IPS DF 19.7 (cell line): ENCODE measurements around the gene PKN2.

ENCODE experiments used
- DNase-seq: peaks from one replicate; pipeline ENCODE4 v3.0.0-alpha.2; 2013; ENCODE audit warnings: low read depth, low spot score

Gene PKN2

DNA sequence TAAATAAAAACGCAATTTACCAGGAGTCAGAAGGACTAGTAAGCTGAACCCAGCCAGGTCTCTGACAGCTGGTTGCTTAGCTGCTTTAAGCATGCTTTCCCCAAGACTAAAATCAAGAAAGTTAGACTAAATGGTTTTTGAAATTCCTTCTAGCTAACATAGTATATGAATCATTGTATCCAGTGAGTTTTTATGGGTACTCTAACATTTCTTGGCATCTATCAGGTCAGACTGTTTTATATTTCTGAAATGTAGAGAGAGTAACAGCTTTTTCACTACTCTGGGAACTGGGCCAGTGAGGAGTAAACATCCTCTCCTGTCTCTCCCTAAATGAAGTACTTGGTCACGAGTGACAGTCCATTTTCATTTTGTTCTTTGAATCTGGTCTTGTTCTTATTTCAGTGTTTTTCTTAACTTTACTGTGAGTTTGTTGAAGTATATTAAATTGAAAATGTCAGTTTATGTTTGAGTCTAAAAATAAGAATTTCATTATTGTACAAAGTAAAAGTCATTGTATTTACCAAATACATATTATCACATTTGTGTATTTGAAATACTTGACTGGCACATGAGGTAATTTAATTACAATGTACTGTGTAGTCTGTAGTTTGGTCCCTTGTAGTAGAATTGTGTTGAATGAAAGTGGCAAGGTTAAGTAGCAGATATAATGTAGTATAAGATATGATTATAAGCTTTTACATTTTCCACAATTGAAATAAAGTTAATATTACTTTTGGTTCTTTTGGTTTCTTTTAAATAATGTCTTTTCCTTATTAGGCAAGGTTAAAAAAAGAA, 47.6 kb downstream of the PKN2 start:
- DNase-seq = no peak

GRCh38 chr1:88735382-88735781, 51.3 kb downstream of the PKN2 start:
- no peak for DNase-seq

GRCh38 chr1:88735909-88736308, 51.8 kb downstream of the PKN2 start:
- DNase-seq = no peak

GRCh38 chr1:88736633-88737248, 52.7 kb downstream of the PKN2 start:
- peak; percentile 28 for DNase-seq

DNA sequence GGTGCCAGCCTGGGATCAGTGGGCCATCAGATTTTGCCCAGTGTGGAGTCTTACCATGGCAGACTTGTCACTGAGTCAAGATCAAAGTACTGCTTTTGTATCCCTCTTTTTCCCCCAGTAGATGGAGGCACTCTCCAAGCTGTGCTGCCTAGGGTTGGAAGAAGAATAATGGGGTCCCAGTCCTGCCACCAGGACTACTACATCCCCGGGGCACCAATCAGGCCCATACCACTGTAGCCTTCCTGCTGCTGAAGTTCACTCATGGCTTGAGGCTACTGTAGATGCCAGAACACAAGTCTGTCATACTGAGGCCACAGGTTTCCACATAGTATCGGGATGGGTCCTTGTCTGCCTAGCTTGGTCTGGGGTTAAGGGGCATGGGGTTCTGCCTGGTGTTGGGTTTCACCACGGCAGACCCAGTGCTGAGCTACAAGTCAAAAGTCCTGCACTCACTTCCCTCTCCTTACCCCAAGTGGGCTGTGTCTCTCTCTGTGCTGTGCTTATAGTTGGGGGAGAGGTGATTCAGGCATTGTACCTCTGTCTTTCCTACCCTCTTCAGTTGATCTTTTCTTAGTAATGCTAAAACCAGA, 53.4 kb downstream of the PKN2 start:
- no peak for DNase-seq

- no peak for DNase-seq
Observed at GRCh38 chr1:88740784-88741183, 56.7 kb downstream of the PKN2 start.

- DNase-seq = no peak
Observed at GRCh38 chr1:88741413-88741812, 57.3 kb downstream of the PKN2 start.

DNA sequence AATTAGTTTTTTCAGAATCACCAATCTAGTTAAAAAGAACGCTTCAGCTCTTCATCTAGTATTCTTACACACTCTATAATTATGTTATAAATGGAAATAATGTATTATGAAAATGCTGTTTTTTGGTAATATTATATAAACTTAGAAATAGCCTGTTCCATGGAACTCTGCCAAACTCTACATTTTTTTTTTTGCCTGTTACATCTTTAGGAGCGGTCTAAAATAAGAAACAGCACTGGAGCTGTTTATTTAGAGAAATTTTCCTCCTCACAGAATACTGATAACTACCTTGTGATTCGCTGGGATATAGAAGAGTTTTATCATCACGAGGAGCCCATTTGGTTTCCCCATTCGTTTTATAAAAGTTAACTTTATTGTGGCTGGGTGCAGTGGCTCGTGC, 58.5 kb downstream of the PKN2 start:
- DNase-seq = no peak

DNA sequence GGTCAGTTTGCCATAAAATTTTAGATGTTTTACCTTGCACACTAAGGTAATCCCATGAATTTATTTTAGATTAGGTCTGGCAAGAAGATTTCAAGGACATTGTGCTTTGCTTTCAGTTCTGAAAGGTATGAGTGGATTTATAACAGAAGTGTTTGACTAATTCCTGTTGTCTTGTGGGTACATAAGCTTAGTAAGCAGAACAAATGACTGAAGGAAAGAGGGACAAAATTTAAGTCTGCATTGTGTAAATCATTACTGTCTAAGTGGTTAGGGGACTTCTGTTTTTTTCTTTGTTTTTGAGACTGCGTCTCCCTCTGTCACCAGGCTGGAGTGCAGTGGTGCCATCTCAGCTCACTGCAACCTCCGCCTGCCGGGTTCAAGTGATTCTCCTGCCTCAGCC, 60.1 kb downstream of the PKN2 start:
- DNase-seq = no peak

GRCh38 chr1:88746916-88747315, 62.8 kb downstream of the PKN2 start:
- DNase-seq = no peak

- DNase-seq = no peak
Observed at GRCh38 chr1:88751714-88752113, 67.6 kb downstream of the PKN2 start.

DNA sequence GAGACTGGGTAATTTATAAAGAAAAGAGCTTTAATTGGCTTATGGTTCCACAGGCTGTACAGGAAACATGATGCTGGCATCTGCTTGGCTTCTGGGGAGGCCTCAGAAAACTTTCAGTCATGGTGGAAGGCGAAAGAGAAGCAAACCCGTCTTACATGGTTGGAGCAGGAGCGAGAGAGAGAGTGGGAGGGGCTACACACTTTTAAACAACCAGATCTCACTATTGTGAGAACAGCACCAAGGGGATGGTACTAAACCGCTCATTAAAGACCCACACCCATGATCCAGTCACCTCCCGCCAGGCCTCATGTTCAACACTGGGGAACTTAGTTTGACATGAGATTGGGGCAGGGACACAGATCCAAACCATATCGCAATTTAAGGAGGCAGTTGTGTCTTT, 69.4 kb downstream of the PKN2 start:
- DNase-seq = no peak

GRCh38 chr1:88763649-88764406, 79.8 kb downstream of the PKN2 start:
- no peak for DNase-seq

GRCh38 chr1:88768187-88768586, 84.1 kb downstream of the PKN2 start:
- no peak for DNase-seq

DNA sequence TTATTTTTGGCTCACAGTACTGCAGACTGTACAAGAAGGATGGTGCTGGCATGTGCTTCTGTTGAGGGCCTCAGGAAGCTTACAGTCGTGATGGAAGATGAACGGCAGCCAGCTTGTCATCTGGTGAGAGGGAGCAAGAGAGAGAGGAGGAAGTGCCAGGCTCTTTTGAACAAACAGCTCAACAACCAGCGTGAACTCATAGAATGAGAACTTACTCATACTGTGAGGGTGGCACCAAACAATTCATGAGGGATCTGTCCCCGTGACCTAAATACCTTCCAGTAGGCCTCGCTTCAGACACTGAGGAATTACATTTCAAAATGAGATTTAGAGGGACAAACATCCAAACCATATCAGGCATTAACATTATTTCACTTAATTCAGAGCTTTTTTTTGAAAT, 84.7 kb downstream of the PKN2 start:
- DNase-seq = no peak

DNA sequence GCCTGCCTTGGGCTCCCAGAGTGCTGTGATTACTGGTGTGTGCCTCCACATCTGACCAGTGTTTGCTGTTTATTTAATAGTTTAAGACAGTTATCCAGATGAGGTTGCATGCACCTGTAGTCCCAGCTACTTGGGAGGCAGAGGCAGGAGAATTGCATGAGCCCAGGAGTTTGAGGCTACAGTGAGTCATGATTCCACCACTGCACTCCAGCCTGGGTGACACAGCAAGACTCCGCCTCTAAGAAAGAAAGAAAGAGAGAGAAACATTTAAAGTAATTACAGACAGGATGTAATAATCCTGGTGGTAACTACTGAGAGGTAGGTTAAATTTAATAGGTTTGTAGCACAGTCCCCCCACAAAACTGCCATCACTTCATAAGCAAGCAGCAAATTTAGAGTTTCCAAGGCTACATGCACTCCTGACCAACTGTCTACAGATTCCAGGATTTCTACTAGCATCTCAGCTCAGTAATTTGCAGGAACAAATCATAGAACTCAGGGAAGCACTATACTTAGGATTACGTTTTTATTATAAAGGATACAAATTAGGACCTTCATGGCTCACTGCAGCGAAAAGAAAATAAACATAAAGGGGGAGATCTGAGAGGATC, 89.6 kb downstream of the PKN2 start:
- DNase-seq = no peak

GRCh38 chr1:88774151-88774556, 90.1 kb downstream of the PKN2 start:
- peak; percentile 74 for DNase-seq

DNA sequence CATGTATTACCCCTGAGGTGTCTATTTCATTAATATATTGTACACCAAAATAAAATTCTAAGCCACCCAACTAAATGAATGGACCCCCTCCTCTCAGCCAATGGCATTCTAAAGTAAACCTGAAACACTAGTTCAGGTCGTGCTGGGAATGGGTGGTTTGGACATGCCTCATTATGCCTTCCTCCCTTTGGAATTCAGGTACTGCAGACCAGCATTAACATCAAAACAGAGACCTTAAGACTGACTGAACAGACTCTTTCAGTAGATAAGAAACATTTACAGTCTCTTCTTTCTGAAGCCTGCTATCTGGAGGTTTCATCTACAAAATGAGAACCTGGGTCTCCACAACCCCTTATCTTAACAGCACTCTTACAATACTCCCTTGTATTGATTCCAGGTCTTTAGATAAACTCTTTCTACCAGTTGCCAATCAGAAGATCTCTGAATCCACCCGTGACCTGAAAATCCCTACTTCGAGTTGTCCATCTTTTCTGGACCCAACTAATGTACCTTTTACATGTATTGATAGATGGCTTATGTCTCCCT, 93.6 kb downstream of the PKN2 start:
- DNase-seq = peak; percentile 71

DNA sequence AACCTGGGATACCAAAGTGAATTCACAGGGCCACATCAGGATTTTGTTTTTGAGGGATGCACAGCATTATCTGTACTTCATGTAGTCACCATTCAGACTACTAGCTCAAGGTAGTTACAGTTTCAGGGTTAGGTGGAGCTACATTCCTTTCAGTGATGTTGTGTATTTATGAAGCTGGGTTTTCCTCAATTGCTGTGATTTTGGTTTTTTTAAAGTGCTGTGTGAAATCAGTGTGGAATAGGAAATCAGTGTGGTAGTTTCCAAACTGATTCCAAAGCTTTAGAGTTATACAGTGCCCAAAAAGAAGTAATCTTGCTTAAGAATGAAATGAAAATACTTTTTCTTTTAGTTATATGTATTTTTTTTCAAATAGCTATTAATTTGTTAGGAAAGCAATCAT, 95.8 kb downstream of the PKN2 start:
- no peak for DNase-seq

DNA sequence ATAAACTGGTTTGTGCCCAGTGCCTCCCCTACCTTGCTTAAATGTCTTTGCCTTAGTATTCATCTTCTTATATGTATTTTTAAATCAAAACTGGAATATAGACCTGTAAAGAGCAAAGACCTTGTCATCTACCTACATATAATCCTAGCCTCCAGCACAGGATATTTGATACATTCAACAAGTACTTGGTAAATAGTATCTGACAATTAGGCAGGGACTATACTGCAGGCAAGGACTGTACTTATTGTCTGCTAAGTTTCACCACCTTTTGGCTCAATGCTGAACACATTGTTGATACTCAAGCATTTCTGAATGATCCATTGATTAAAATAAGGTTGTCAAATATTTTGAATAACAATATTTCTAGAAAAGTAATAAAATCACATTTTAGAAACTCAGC, 96.4 kb downstream of the PKN2 start:
- no peak for DNase-seq

GRCh38 chr1:88783145-88783544, 99.1 kb downstream of the PKN2 start:
- no peak for DNase-seq

DNA sequence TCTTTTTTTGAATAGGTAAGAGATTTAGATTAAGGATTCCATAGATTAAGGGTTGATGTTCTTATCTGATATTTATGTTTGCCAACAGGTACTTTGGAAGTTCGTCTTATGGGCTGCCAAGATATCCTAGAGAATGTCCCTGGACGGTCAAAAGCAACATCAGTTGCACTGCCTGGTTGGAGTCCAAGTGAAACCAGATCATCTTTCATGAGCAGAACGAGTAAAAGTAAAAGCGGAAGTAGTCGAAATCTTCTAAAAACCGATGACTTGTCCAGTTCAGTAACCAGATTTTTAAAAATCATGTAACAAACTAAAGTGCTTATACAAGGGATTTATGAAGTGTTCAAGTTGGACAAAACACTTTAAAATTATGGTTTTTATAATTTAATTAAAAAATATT, 100.5 kb downstream of the PKN2 start:
- no peak for DNase-seq
